ENCODE measurements around the gene P2RX4. TPM values are rescaled to one million over a fixed set of nuclear protein-coding genes. Genes with fewer than 3 reads are reported as not detected.

Gene P2RX4
- total and polyA plus RNA-seq, 2 of the 8 experiments (the other 6 are each of a cell fraction or from before 2014, with no cell fraction given) = 9.5 to 12.2 TPM

DNA sequence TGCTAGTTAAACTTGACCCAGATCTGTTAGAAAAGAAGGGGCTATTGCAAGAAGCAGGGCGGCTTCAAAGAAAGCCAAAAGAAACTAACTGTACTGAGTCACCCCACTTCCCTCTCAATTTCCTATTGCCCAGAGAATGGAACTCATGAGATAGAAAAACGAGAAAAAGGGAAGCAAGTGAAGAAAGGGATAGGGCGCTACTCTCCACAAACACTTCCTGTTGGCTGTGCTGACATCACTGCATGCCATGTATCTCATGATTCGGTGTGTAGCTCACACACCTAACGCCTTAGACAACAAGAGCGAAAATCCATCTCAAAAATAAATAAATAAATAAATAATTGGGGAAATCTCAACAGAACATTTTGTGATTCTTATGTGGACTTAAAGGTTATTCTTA lies 13.0 kb upstream of the P2RX4 start (continued):
- TF ChIP-seq, protein P1, sequence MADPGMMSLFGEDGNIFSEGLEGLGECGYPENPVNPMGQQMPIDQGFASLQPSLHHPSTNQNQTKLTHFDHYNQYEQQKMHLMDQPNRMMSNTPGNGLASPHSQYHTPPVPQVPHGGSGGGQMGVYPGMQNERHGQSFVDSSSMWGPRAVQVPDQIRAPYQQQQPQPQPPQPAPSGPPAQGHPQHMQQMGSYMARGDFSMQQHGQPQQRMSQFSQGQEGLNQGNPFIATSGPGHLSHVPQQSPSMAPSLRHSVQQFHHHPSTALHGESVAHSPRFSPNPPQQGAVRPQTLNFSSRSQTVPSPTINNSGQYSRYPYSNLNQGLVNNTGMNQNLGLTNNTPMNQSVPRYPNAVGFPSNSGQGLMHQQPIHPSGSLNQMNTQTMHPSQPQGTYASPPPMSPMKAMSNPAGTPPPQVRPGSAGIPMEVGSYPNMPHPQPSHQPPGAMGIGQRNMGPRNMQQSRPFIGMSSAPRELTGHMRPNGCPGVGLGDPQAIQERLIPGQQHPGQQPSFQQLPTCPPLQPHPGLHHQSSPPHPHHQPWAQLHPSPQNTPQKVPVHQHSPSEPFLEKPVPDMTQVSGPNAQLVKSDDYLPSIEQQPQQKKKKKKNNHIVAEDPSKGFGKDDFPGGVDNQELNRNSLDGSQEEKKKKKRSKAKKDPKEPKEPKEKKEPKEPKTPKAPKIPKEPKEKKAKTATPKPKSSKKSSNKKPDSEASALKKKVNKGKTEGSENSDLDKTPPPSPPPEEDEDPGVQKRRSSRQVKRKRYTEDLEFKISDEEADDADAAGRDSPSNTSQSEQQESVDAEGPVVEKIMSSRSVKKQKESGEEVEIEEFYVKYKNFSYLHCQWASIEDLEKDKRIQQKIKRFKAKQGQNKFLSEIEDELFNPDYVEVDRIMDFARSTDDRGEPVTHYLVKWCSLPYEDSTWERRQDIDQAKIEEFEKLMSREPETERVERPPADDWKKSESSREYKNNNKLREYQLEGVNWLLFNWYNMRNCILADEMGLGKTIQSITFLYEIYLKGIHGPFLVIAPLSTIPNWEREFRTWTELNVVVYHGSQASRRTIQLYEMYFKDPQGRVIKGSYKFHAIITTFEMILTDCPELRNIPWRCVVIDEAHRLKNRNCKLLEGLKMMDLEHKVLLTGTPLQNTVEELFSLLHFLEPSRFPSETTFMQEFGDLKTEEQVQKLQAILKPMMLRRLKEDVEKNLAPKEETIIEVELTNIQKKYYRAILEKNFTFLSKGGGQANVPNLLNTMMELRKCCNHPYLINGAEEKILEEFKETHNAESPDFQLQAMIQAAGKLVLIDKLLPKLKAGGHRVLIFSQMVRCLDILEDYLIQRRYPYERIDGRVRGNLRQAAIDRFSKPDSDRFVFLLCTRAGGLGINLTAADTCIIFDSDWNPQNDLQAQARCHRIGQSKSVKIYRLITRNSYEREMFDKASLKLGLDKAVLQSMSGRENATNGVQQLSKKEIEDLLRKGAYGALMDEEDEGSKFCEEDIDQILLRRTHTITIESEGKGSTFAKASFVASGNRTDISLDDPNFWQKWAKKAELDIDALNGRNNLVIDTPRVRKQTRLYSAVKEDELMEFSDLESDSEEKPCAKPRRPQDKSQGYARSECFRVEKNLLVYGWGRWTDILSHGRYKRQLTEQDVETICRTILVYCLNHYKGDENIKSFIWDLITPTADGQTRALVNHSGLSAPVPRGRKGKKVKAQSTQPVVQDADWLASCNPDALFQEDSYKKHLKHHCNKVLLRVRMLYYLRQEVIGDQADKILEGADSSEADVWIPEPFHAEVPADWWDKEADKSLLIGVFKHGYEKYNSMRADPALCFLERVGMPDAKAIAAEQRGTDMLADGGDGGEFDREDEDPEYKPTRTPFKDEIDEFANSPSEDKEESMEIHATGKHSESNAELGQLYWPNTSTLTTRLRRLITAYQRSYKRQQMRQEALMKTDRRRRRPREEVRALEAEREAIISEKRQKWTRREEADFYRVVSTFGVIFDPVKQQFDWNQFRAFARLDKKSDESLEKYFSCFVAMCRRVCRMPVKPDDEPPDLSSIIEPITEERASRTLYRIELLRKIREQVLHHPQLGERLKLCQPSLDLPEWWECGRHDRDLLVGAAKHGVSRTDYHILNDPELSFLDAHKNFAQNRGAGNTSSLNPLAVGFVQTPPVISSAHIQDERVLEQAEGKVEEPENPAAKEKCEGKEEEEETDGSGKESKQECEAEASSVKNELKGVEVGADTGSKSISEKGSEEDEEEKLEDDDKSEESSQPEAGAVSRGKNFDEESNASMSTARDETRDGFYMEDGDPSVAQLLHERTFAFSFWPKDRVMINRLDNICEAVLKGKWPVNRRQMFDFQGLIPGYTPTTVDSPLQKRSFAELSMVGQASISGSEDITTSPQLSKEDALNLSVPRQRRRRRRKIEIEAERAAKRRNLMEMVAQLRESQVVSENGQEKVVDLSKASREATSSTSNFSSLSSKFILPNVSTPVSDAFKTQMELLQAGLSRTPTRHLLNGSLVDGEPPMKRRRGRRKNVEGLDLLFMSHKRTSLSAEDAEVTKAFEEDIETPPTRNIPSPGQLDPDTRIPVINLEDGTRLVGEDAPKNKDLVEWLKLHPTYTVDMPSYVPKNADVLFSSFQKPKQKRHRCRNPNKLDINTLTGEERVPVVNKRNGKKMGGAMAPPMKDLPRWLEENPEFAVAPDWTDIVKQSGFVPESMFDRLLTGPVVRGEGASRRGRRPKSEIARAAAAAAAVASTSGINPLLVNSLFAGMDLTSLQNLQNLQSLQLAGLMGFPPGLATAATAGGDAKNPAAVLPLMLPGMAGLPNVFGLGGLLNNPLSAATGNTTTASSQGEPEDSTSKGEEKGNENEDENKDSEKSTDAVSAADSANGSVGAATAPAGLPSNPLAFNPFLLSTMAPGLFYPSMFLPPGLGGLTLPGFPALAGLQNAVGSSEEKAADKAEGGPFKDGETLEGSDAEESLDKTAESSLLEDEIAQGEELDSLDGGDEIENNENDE (IDR thresholded peaks at IDR 0.05; ENCODE audit: insufficient replicate concordance, low read length) = no peak
- TF ChIP-seq SRF (IDR thresholded peaks at IDR 0.05; ENCODE audit: low read depth, low read length) (no peak), POU5F1 (IDR thresholded peaks at IDR 0.05; ENCODE audit: low read depth, low read length) (no peak), RAD21 (IDR thresholded peaks at IDR 0.05 in 1 of 2, conservative IDR thresholded peaks at IDR 0.05 in 1 of 2; ENCODE audit: low read depth in 2 of 2, low read length in 2 of 2) (no peak), CHD1 (IDR thresholded peaks at IDR 0.05; ENCODE audit: low read depth, low read length) (no peak), BRCA1 (IDR thresholded peaks at IDR 0.05; ENCODE audit: low read depth, low read length) (no peak), ASH2L (IDR thresholded peaks at IDR 0.05; ENCODE audit: low read length) (no peak)
